Aorta (tissue), 5 donors: Measurements from ENCODE around the gene NECTIN2. TPM values are rescaled to one million over a fixed set of nuclear protein-coding genes. Genes with fewer than 3 reads are reported as not detected.
A peak's percentile ranks its signal among the peaks of the same experiment; 100 is the strongest.

ENCODE experiments used
- ATAC-seq: fragments of 200-7000 bp; cut with Tn5 transposase; one replicate; pipeline ENCODE4 v1.9.1; 2022; ENCODE audit warnings: moderate library complexity; ENCODE audit not compliant: low FRiP score
- DNase-seq, 2 donors: peaks; one replicate each; pipeline ENCODE4 v3.0.0-alpha.2; 2020
- H3K27ac ChIP-seq, 2 donors: one replicate each; pipeline ENCODE4 v1.5.1; 2013; ENCODE audit warnings: low read length in 2 of 2, mild to moderate bottlenecking in 2 of 2, moderate library complexity in 2 of 2, control low read depth in 1 of 2, inconsistent platforms in 1 of 2, low read depth in 1 of 2
- H3K27me3 ChIP-seq, 2 donors: one replicate each; pipeline ENCODE4 v1.6.1; 2013; ENCODE audit warnings: control low read depth in 1 of 2, low read length in 1 of 2, mild to moderate bottlenecking in 1 of 2, moderate library complexity in 1 of 2; ENCODE audit not compliant: insufficient read depth in 2 of 2, control insufficient read depth in 1 of 2
- H3K36me3 ChIP-seq, 2 donors: one replicate each; pipeline ENCODE4 v1.6.1; 2013; ENCODE audit warnings: control low read depth in 1 of 2, low read length in 1 of 2, mild to moderate bottlenecking in 1 of 2; ENCODE audit not compliant: insufficient read depth in 2 of 2, control insufficient read depth in 1 of 2
- H3K4me1 ChIP-seq, 2 donors: one replicate each; pipeline ENCODE4 v1.6.1; 2013; ENCODE audit warnings: low read length in 2 of 2, control low read depth in 1 of 2, mild to moderate bottlenecking in 1 of 2, moderate library complexity in 1 of 2; ENCODE audit not compliant: insufficient read depth in 2 of 2, control insufficient read depth in 1 of 2
- H3K4me3 ChIP-seq, 2 donors: one replicate each; pipeline ENCODE4 v1.5.1; 2013; ENCODE audit warnings: low read length in 2 of 2, control low read depth in 1 of 2, mild to moderate bottlenecking in 1 of 2
- H3K9me3 ChIP-seq: one replicate; pipeline ENCODE4 v1.6.1; 2013; ENCODE audit warnings: mild to moderate bottlenecking, low read length; ENCODE audit not compliant: control insufficient read depth
- WGBS, 2 donors: extraction: QIAGEN DNeasy Blood & Tissue Kit; methylation state at CpG; one replicate each; pipeline ENCODE4 v1.1.7; 2013; 5-methylcytosine and 5-hydroxymethylcytosine counted together
- intact Hi-C, 2 donors: fragments of 100-400 bp; cut with DNase I; formaldehyde crosslinking; loops; one replicate each; pipeline versions ENCODE4 v1.14.2 to v1.15.0; 2022
- polyA plus RNA-seq, 2 donors: library from polyadenylated mRNA; stranded (reverse); fragments of 200-250 nt; gene quantifications; one replicate each; pipeline ENCODE4 v1.2.3, GENCODE V29; 2013
- total RNA-seq, 2 donors: library from RNA; stranded (reverse); fragmentation: NEBNext Ultra II Directional; extraction: Animal tissue kit (Norgen Biotek cat#: 25700); gene quantifications; one replicate each; pipeline ENCODE4 v1.2.1, GENCODE V29; 2021
- donor health status: healthy with polysubstance abuse.
- donor health status: Bipolar disorder and iron deficiency.
- donor health status: DM: no; HTN: no; CAD: no.
- donor health status: DM: no; HTN: no; CAD: no.
- donor health status: DM: yes; HTN: yes; CAD: no.

Gene NECTIN2
- total and polyA plus RNA-seq, 4 donors, result 27.8 to 97.8 (median 68.8) TPM

- ATAC-seq (no peak), DNase-seq (peak in 1 of 2 donors; percentile 100)
- Histone ChIP-seq H3K27me3 (no peaks in the 10 kb centered on the region), H3K9me3 (no peaks in the 10 kb centered on the region), H3K36me3 (peaks cover 0 to 1% of the 10 kb centered on the region in 2 donors), H3K4me3 (peak within 1 kb of the TSS; percentile 65 to 66), H3K27ac (peak within 1 kb of the TSS in 1 of 2 donors; percentile 94), H3K4me1 (no peaks in the 10 kb centered on the region)
- WGBS, 2 donors, result 0 to 2% methylated on average over 54 to 81 of the region's 81 CpGs
- intact Hi-C loops, result loop anchor here in 1 of 2 donors (2.0 kb wide), 1 partner anchor 42 kb away; no protein-coding TSS in a partner anchor
Observed at GRCh38 chr19:44891016-44891882, 45.2 kb downstream of the NECTIN2 start, which contains the start of gene TOMM40. TOMM40 (plus strand) TSS chr19:44891254; CDS start chr19:44891416, 162 bp downstream.

- Histone ChIP-seq H3K9me3 (no peaks in the 10 kb centered on the region), H3K4me3 (no peak overlapping the region), H3K36me3 (peaks cover 0 to 2% of the 10 kb centered on the region in 2 donors), H3K4me1 (no peaks in the 10 kb centered on the region), H3K27me3 (no peaks in the 10 kb centered on the region), H3K27ac (no peak overlapping the region)
- 84 to 88% methylated on average over 7 of the region's 7 CpGs for WGBS, 2 donors
- ATAC-seq (no peak), DNase-seq (no peak)
- intact Hi-C loops, result no loop called here
Observed at GRCh38 chr19:44892932-44893331, 46.8 kb downstream of the NECTIN2 start.

GRCh38 chr19:44893332-44894051 lies 47.4 kb downstream of the NECTIN2 start:
- H3K27me3 ChIP-seq, result no peaks in the 10 kb centered on the region
- DNase-seq (no peak), ATAC-seq (no peak)
- H3K4me1 ChIP-seq, result no peaks in the 10 kb centered on the region
- WGBS, 2 donors, result 89 to 91% methylated on average over 18 of the region's 18 CpGs
- no peak overlapping the region for H3K27ac ChIP-seq
- no peak overlapping the region for H3K4me3 ChIP-seq
- intact Hi-C loops, result no loop called here
- H3K36me3 ChIP-seq, result peaks cover 0 to 2% of the 10 kb centered on the region in 2 donors
- no peaks in the 10 kb centered on the region for H3K9me3 ChIP-seq

GRCh38 chr19:44894052-44894400 lies 47.9 kb downstream of the NECTIN2 start:
- no peaks in the 10 kb centered on the region for H3K9me3 ChIP-seq
- H3K36me3 ChIP-seq, result peaks cover 0 to 2% of the 10 kb centered on the region in 2 donors
- no peak overlapping the region for H3K4me3 ChIP-seq
- WGBS, 2 donors, result 90 to 91% methylated on average over 6 of the region's 6 CpGs
- no peak overlapping the region for H3K27ac ChIP-seq
- no peak for DNase-seq
- H3K4me1 ChIP-seq, result no peaks in the 10 kb centered on the region
- no peaks in the 10 kb centered on the region for H3K27me3 ChIP-seq
- no peak for ATAC-seq
- intact Hi-C loops, result no loop called here

- DNase-seq (no peak), ATAC-seq (no peak)
- Histone ChIP-seq H3K36me3 (peaks cover 0 to 3% of the 10 kb centered on the region in 2 donors), H3K9me3 (no peaks in the 10 kb centered on the region), H3K4me3 (no peak overlapping the region), H3K27ac (no peak overlapping the region), H3K27me3 (no peaks in the 10 kb centered on the region), H3K4me1 (no peaks in the 10 kb centered on the region)
- WGBS, 2 donors, result 64 to 73% methylated on average over 9 of the region's 9 CpGs
- intact Hi-C loops, result no loop called here
Observed at GRCh38 chr19:44894946-44895345, 48.8 kb downstream of the NECTIN2 start.

GRCh38 chr19:44897835-44898234 lies 51.7 kb downstream of the NECTIN2 start:
- Histone ChIP-seq H3K27me3 (no peaks in the 10 kb centered on the region), H3K4me3 (no peak overlapping the region), H3K36me3 (peaks cover 0 to 5% of the 10 kb centered on the region in 2 donors), H3K4me1 (no peaks in the 10 kb centered on the region), H3K9me3 (no peaks in the 10 kb centered on the region), H3K27ac (no peak overlapping the region)
- ATAC-seq (no peak), DNase-seq (no peak)
- intact Hi-C loops, result no loop called here
- WGBS, 2 donors, result 87 to 91% methylated on average over 8 of the region's 8 CpGs

- H3K9me3 ChIP-seq, result no peaks in the 10 kb centered on the region
- H3K4me3 ChIP-seq, result no peak overlapping the region
- H3K27me3 ChIP-seq, result no peaks in the 10 kb centered on the region
- no peak overlapping the region for H3K27ac ChIP-seq
- ATAC-seq (no peak), DNase-seq (no peak)
- H3K36me3 ChIP-seq, result peaks cover 0 to 5% of the 10 kb centered on the region in 2 donors
- WGBS, 2 donors, result 91 to 93% methylated on average over 19 of the region's 19 CpGs
- intact Hi-C loops, result loop anchor here in 1 of 2 donors (5.0 to 10.0 kb wide), 2 partner anchors 52 to 434 kb away; no protein-coding TSS in a partner anchor
- no peaks in the 10 kb centered on the region for H3K4me1 ChIP-seq
Observed at GRCh38 chr19:44900328-44901244, 54.5 kb downstream of the NECTIN2 start.

- WGBS, 2 donors, result 67 to 70% methylated on average over 13 to 15 of the region's 15 CpGs
- no peak overlapping the region for H3K27ac ChIP-seq
- H3K36me3 ChIP-seq, result peaks cover 0 to 3% of the 10 kb centered on the region in 2 donors
- intact Hi-C loops, result loop anchor here in 1 of 2 donors (5.0 to 10.0 kb wide), 2 partner anchors 49 to 432 kb away; no protein-coding TSS in a partner anchor
- DNase-seq, result no peak
- ATAC-seq, result no peak
- H3K9me3 ChIP-seq, result no peaks in the 10 kb centered on the region
- H3K27me3 ChIP-seq, result no peaks in the 10 kb centered on the region
- H3K4me1 ChIP-seq, result no peaks in the 10 kb centered on the region
- H3K4me3 ChIP-seq, result no peak overlapping the region
Observed at GRCh38 chr19:44903216-44903601, 57.1 kb downstream of the NECTIN2 start.
